Measurements from ENCODE around the gene SYTL4. TPM values are rescaled to one million over a fixed set of nuclear protein-coding genes. Genes with fewer than 3 reads are reported as not detected.

SYTL4 gene
- total RNA-seq, 1 experiment from 2014 or later = 2.7 TPM

GRCh38 chrX:100647739-100648138 lies 84.2 kb downstream of the SYTL4 start:
- DNase-seq = peak; percentile 23
- H3F3A ChIP-seq (ENCODE audit: low read length, unreplicated experiment) = peaks cover 7% of the 10 kb centered on the region
- H3K27me3 ChIP-seq (ENCODE audit: low read length) = no peaks in the 10 kb centered on the region
- intact Hi-C loops (cut with micrococcal nuclease) = no loop called here
- POLR2A ChIA-PET (ENCODE audit: unreplicated experiment) = interaction anchor here (0.7 kb wide), 1 partner anchor 23 kb away, joined by 3 read pairs; no protein-coding TSS in a partner anchor
- H3K27ac ChIP-seq (ENCODE audit: low read length) = peak overlapping the region; percentile 99
- TF ChIP-seq CTCF (conservative IDR thresholded peaks at IDR 0.05; ENCODE audit: low read depth, low read length) (no peak), EZH2 (IDR thresholded peaks at IDR 0.05; ENCODE audit: low read length, unreplicated experiment) (no peak), EZH2phosphoT487 (IDR thresholded peaks at IDR 0.05; ENCODE audit: borderline replicate concordance, low read length) (no peak)
- CTCF ChIA-PET = interaction anchor here (0.6 kb wide), 1 partner anchor 16 kb away, joined by 3 read pairs; no protein-coding TSS in a partner anchor
- no peaks in the 10 kb centered on the region for H3K9me2 ChIP-seq (replicated peaks; ENCODE audit: low read length)
- H3K9me3 ChIP-seq (ENCODE audit: low read length) = no peaks in the 10 kb centered on the region
- no TSS peak for BruUV-seq (replicated peaks)
- no peaks in the 10 kb centered on the region for H3K36me3 ChIP-seq (ENCODE audit: low read depth, low read length)
- peak overlapping the region; percentile 88 for H3K4me2 ChIP-seq (ENCODE audit: low read length)
- no peaks in the 10 kb centered on the region for H4K20me1 ChIP-seq (ENCODE audit: low read length)
- H3K4me1 ChIP-seq (ENCODE audit: insufficient read depth, low read length) = peaks cover 77% of the 10 kb centered on the region
- ATAC-seq = no peak
- H3K79me2 ChIP-seq (ENCODE audit: low read length) = 0 out of 2 replicates have a peak, but pooled peaks cover 5% of the 10 kb centered on the region
- no peak overlapping the region for H2AFZ ChIP-seq (ENCODE audit: low read length)
- no peak overlapping the region for H3K9ac ChIP-seq (ENCODE audit: low read length)
- no peak overlapping the region for H3K4me3 ChIP-seq (ENCODE audit: low read length)

GRCh38 chrX:100647095-100647494 lies 84.8 kb downstream of the SYTL4 start:
- ChIA-PET CTCF (no interaction called here), POLR2A (ENCODE audit: unreplicated experiment) (no interaction called here)
- no TSS peak for BruUV-seq (replicated peaks)
- ATAC-seq = no peak
- Histone ChIP-seq H3K9ac (ENCODE audit: low read length) (no peak overlapping the region), H3K4me3 (ENCODE audit: low read length) (no peak overlapping the region), H3K27ac (ENCODE audit: low read length) (peak overlapping the region; percentile 99), H3K36me3 (ENCODE audit: low read depth, low read length) (no peaks in the 10 kb centered on the region), H4K20me1 (ENCODE audit: low read length) (no peaks in the 10 kb centered on the region), H3K9me3 (ENCODE audit: low read length) (no peaks in the 10 kb centered on the region), H3F3A (ENCODE audit: low read length, unreplicated experiment) (peaks cover 7% of the 10 kb centered on the region), H3K4me2 (ENCODE audit: low read length) (peak overlapping the region; percentile 88), H3K4me1 (ENCODE audit: insufficient read depth, low read length) (peaks cover 83% of the 10 kb centered on the region), H3K27me3 (ENCODE audit: low read length) (no peaks in the 10 kb centered on the region), H3K9me2 (replicated peaks; ENCODE audit: low read length) (no peaks in the 10 kb centered on the region), H2AFZ (ENCODE audit: low read length) (no peak overlapping the region), H3K79me2 (ENCODE audit: low read length) (0 out of 2 replicates have a peak, but pooled peaks cover 5% of the 10 kb centered on the region)
- intact Hi-C loops (cut with micrococcal nuclease) = no loop called here
- DNase-seq = no peak
- no peak for TF ChIP-seq CTCF (conservative IDR thresholded peaks at IDR 0.05; ENCODE audit: low read depth, low read length)

GRCh38 chrX:100645106-100645505 lies 86.8 kb downstream of the SYTL4 start:
- H3F3A ChIP-seq (ENCODE audit: low read length, unreplicated experiment) = peaks cover 7% of the 10 kb centered on the region
- peak overlapping the region; percentile 35; the same call in 1 of the 2 replicates for H2AFZ ChIP-seq (ENCODE audit: low read length)
- H4K20me1 ChIP-seq (ENCODE audit: low read length) = no peaks in the 10 kb centered on the region
- H3K27ac ChIP-seq (ENCODE audit: low read length) = peak overlapping the region; percentile 70
- ChIA-PET CTCF (no interaction called here), POLR2A (ENCODE audit: unreplicated experiment) (no interaction called here)
- peaks cover 83% of the 10 kb centered on the region for H3K4me1 ChIP-seq (ENCODE audit: insufficient read depth, low read length)
- peak overlapping the region; percentile 56 for H3K4me3 ChIP-seq (ENCODE audit: low read length)
- DNase-seq (peak; percentile 65), ATAC-seq (no peak)
- TF ChIP-seq EZH2 (IDR thresholded peaks at IDR 0.05; ENCODE audit: low read length, unreplicated experiment) = no peak
- TF ChIP-seq CTCF (conservative IDR thresholded peaks at IDR 0.05; ENCODE audit: low read depth, low read length) = no peak
- no peak for TF ChIP-seq EZH2phosphoT487 (IDR thresholded peaks at IDR 0.05; ENCODE audit: borderline replicate concordance, low read length)
- H3K4me2 ChIP-seq (ENCODE audit: low read length) = peak overlapping the region; percentile 79
- peak overlapping the region; percentile 28; the same call in 1 of the 2 replicates for H3K9ac ChIP-seq (ENCODE audit: low read length)
- BruUV-seq (replicated peaks) = no TSS peak
- no peaks in the 10 kb centered on the region for H3K9me3 ChIP-seq (ENCODE audit: low read length)
- 0 out of 2 replicates have a peak, but pooled peaks cover 5% of the 10 kb centered on the region for H3K79me2 ChIP-seq (ENCODE audit: low read length)
- no peaks in the 10 kb centered on the region for H3K9me2 ChIP-seq (replicated peaks; ENCODE audit: low read length)
- H3K27me3 ChIP-seq (ENCODE audit: low read length) = no peaks in the 10 kb centered on the region
- H3K36me3 ChIP-seq (ENCODE audit: low read depth, low read length) = no peaks in the 10 kb centered on the region
- intact Hi-C loops (cut with micrococcal nuclease) = no loop called here

All from PC-3 (cell line).